Upper lobe of right lung (tissue), 1 donor: Measurements from ENCODE around the gene ARHGEF12. TPM values are rescaled to one million over a fixed set of nuclear protein-coding genes. Genes with fewer than 3 reads are reported as not detected.

Source experiments
- ATAC-seq: fragments of 200-7000 bp; cut with Tn5 transposase; one replicate; pipeline ENCODE4 v1.9.1; 2020; ENCODE audit warnings: mild to moderate bottlenecking, moderate library complexity
- DNase-seq: peaks from one replicate; pipeline ENCODE4 v3.0.0-alpha.2; 2020
- H3K27ac ChIP-seq: fragments of 200-600 bp; one replicate; pipeline ENCODE4 v1.8.0; 2022
- H3K27me3 ChIP-seq: fragments of 200-600 bp; one replicate; pipeline ENCODE4 v1.8.0; 2022; ENCODE audit warnings: mild to moderate bottlenecking
- H3K36me3 ChIP-seq: fragments of 200-600 bp; one replicate; pipeline ENCODE4 v1.8.0; 2022
- H3K4me1 ChIP-seq: fragments of 200-600 bp; one replicate; pipeline ENCODE4 v1.8.0; 2022
- H3K4me3 ChIP-seq: fragments of 200-600 bp; one replicate; pipeline ENCODE4 v1.8.0; 2022; ENCODE audit warnings: mild to moderate bottlenecking
- H3K9me3 ChIP-seq: fragments of 200-600 bp; one replicate; pipeline ENCODE4 v1.8.0; 2022
- intact Hi-C: fragments of 100-400 bp; cut with DNase I; formaldehyde crosslinking; loops from one replicate; pipeline ENCODE4 v1.11.0; 2022
- total RNA-seq: library from RNA; stranded (reverse); fragmentation: NEBNext Ultra II Directional; extraction: Animal tissue kit (Norgen Biotek cat#: 25700); gene quantifications from one replicate; pipeline ENCODE4 v1.2.1, GENCODE V29; 2021
- TF ChIP-seq, protein P1 (sequence below): fragments of 200-600 bp; IDR thresholded peaks from one replicate; pipeline ENCODE4 v1.8.0; 2022; ENCODE audit warnings: antibody characterized with exemption
- donor health status: DM: no; HTN: yes; CAD: no; lungs with severe emphysema.

Gene ARHGEF12
- total RNA-seq, 1 donor from 2014 or later = 132 TPM

DNA sequence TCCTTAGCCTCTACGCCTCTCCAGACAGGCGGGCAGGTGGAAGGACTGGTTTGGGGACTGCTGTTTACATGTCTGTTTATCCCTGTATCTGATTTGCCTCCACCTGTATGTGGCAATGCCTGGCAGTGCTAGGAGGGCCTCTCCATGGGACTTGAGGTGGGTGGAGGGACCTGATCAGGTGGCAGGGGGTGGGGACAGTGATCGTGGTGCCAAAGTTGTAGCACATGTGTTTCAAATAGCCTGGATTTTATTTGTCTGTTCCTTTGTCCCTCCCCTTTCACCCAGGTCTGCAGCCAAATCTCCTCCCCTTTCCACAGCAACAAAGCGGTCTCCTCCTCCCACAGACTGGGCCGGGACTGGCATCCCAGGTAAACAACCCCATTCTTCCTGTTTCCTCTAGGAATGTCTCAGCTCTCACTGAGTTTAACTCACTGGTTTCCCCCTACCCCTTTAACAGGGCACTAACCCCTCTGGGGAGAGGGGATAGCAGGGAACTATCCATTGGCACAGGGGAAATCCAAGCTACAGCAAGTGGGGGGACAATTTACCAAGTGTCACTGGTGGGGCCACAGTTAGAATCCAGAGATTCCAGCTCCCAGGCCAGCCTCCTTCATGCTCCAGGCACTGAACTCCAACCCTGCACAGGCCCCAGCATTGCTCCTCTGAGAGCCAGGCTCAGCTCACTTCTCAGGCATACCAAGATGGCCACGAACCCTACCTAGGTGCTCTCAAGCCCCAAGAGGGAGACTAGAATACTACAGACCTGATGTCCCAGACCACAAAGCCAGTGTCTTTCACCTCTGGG lies 34.0 kb upstream of the ARHGEF12 start:
- intact Hi-C loops = loop anchor here (10.0 kb wide), 1 partner anchor 127 kb away; no protein-coding TSS in a partner anchor
- Histone ChIP-seq H3K9me3 (no peaks in the 10 kb centered on the region), H3K4me3 (no peak overlapping the region), H3K27ac (no peak overlapping the region), H3K4me1 (peaks cover 18% of the 10 kb centered on the region), H3K36me3 (no peaks in the 10 kb centered on the region), H3K27me3 (no peaks in the 10 kb centered on the region)
- ATAC-seq (peak; percentile 89), DNase-seq (peak; percentile 89)
- TF ChIP-seq, protein P1, sequence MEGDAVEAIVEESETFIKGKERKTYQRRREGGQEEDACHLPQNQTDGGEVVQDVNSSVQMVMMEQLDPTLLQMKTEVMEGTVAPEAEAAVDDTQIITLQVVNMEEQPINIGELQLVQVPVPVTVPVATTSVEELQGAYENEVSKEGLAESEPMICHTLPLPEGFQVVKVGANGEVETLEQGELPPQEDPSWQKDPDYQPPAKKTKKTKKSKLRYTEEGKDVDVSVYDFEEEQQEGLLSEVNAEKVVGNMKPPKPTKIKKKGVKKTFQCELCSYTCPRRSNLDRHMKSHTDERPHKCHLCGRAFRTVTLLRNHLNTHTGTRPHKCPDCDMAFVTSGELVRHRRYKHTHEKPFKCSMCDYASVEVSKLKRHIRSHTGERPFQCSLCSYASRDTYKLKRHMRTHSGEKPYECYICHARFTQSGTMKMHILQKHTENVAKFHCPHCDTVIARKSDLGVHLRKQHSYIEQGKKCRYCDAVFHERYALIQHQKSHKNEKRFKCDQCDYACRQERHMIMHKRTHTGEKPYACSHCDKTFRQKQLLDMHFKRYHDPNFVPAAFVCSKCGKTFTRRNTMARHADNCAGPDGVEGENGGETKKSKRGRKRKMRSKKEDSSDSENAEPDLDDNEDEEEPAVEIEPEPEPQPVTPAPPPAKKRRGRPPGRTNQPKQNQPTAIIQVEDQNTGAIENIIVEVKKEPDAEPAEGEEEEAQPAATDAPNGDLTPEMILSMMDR = no peak

DNA sequence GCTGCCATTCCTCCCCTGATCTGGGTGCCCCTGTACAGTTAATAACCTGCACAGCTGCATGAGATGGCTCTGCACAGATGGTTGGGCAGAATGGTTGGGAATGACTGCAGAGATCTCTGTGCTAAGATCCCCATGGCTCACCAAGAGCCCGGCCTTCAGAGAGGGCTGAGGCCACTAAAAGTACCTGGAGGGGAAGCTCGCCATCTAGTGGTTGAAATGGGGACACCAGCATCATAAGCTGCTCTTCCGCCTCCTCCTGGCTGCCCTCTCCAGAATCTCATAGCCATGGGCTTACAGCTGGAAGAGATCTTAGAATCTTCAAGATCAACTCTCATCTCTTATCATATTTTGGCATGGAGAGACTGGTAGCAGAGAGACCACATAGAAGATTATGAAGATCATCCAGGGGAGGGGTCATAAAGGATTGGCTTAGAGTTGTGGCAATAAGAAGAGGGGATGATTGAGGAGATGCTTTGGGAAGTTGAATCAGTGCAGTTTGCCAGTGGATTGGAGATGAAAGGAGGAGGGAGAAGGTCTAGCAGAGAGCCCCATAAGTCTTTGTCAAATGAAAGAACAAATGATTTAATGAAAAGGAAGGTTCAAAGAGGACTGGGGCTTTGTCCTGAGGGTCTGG lies 33.1 kb upstream of the ARHGEF12 start:
- Histone ChIP-seq H3K27ac (no peak overlapping the region), H3K27me3 (no peaks in the 10 kb centered on the region), H3K4me3 (no peak overlapping the region), H3K9me3 (no peaks in the 10 kb centered on the region), H3K4me1 (peaks cover 18% of the 10 kb centered on the region), H3K36me3 (no peaks in the 10 kb centered on the region)
- TF ChIP-seq, protein P1 = peak; percentile 92
- DNase-seq = no peak
- ATAC-seq = peak; percentile 72
- intact Hi-C loops = loop anchor here (10.0 kb wide), 1 partner anchor 128 kb away; no protein-coding TSS in a partner anchor

DNA sequence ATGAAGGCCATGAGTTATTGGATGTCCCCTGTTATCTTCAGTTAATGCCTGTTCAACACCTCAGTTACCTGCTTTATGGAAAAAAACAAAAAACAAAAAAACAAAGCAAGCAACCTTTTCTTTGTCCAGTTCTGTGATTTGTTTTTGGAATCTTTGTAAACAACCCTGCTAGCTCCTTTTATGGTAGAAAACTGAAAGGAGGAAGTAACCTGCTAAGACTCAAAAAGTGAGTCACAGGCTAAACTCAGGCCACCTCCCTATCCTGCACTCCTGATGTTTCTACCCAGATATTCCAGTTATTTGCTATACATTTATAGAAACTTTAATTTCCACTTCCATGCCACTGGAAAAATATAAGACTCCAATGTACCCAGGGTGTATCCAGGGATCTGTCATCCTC lies 31.7 kb upstream of the ARHGEF12 start:
- intact Hi-C loops = loop anchor here (10.0 kb wide), 1 partner anchor 130 kb away; no protein-coding TSS in a partner anchor
- no peak for DNase-seq
- peaks cover 18% of the 10 kb centered on the region for H3K4me1 ChIP-seq
- H3K27ac ChIP-seq = no peak overlapping the region
- no peaks in the 10 kb centered on the region for H3K36me3 ChIP-seq
- no peaks in the 10 kb centered on the region for H3K9me3 ChIP-seq
- no peaks in the 10 kb centered on the region for H3K27me3 ChIP-seq
- no peak overlapping the region for H3K4me3 ChIP-seq
- ATAC-seq = no peak
- TF ChIP-seq, protein P1 = no peak

DNA sequence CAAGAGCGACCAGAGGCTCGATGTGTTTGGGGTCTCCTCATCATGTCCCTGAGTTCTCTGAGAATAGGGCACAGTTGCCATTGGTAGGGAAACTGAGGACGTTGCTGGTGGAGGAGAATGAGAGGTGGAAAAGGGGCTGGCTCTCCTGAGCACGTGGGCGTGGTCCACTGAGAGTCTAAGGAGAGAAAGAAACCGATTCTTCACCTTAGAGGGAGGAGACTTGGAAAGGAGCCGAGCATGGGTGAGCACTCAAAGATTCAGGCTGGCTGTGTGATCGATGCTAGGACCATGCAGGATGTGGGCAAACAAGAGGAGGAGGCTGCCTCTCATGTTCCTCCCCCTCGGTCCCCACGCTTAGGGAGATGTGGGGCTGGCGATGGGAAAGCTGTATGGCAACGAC lies 30.9 kb upstream of the ARHGEF12 start:
- no peaks in the 10 kb centered on the region for H3K36me3 ChIP-seq
- H3K9me3 ChIP-seq = no peaks in the 10 kb centered on the region
- H3K27ac ChIP-seq = no peak overlapping the region
- TF ChIP-seq, protein P1 = no peak
- peaks cover 13% of the 10 kb centered on the region for H3K4me1 ChIP-seq
- no peaks in the 10 kb centered on the region for H3K27me3 ChIP-seq
- no peak for DNase-seq
- no peak overlapping the region for H3K4me3 ChIP-seq
- intact Hi-C loops = loop anchor here (10.0 kb wide), 1 partner anchor 130 kb away; no protein-coding TSS in a partner anchor
- no peak for ATAC-seq

DNA sequence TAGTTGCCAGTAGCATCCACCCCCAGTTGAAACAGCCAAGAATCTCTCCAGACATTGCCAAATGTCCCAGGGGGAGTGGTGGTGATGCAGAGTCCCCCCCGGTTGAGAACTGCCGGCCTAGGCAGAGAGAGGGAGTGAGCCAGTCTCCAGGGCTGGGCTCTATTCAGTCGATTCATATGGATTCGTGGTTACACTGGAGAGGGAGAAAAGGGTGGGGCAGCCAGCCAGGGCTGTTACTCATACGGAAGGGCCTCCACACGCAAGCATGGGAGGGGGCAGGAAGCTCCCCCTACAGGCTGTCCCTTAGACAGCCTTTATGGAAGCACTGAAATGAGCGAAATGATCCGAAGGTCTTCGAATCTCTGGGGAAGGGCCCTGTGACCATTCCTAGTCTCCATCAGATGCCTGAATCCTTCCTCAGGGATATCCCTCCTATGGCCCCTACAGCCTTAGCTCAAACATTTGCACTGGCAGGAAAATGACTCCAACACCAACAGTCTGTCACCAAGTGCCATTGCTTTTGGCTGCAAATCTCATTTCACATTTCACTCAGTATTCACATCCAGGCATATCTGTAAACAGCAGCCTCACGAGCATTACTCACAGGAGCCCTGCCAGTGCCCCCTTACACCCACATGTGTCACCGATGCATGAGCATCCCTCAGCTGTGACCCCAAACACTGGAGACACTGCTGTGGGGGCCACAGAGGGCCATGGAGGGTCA lies 29.5 kb upstream of the ARHGEF12 start:
- H3K27me3 ChIP-seq = no peaks in the 10 kb centered on the region
- intact Hi-C loops = loop anchor here (10.0 kb wide), 1 partner anchor 132 kb away; no protein-coding TSS in a partner anchor
- no peaks in the 10 kb centered on the region for H3K9me3 ChIP-seq
- TF ChIP-seq, protein P1 = peak; percentile 8
- H3K36me3 ChIP-seq = no peaks in the 10 kb centered on the region
- peaks cover 7% of the 10 kb centered on the region for H3K4me1 ChIP-seq
- no peak overlapping the region for H3K27ac ChIP-seq
- ATAC-seq (no peak), DNase-seq (no peak)
- no peak overlapping the region for H3K4me3 ChIP-seq
